GM18858 (cell line): ENCODE measurements around the gene SLC25A25.
"Not testable (repeated sequence)": the region's sequence is repeated elsewhere in the genome, so short reads cannot be mapped to it uniquely, and the experiment has no call there.

Experiments used
- ATAC-seq: cut with Tn5 transposase; IDR thresholded peaks from one replicate; pipeline ENCODE4 v1.9.1; 2021; ENCODE audit not compliant: unreplicated experiment

Gene SLC25A25

GRCh38 chr9:128067645-128068385 is at the start of gene SLC25A25:
Gene SLC25A25, plus strand, starts transcription at chr9:128068232. Its CDS starts 88 bp downstream, at chr9:128068320.
- ATAC-seq: peak; percentile 55

GRCh38 chr9:128020692-128021091 is 47.3 kb upstream of the SLC25A25 start:
- ATAC-seq: no peak

- no peak for ATAC-seq
These were observed 46.9 kb upstream of the SLC25A25 start for GRCh38 chr9:128021098-128021497.

GRCh38 chr9:128022886-128023285 is 45.1 kb upstream of the SLC25A25 start:
- ATAC-seq: no peak

- not testable (repeated sequence) for ATAC-seq
These were observed 44.4 kb upstream of the SLC25A25 start for GRCh38 chr9:128023671-128024070.

- ATAC-seq: no peak
These were observed 43.2 kb upstream of the SLC25A25 start for GRCh38 chr9:128024761-128025308.

- ATAC-seq: no peak
These were observed 42.3 kb upstream of the SLC25A25 start for GRCh38 chr9:128025736-128026135.

- ATAC-seq: no peak
These were observed 41.7 kb upstream of the SLC25A25 start for GRCh38 chr9:128026255-128026772.

GRCh38 chr9:128026773-128027541 is 41.1 kb upstream of the SLC25A25 start:
- no peak for ATAC-seq

- no peak for ATAC-seq
These were observed 40.3 kb upstream of the SLC25A25 start for GRCh38 chr9:128027705-128028104.

- ATAC-seq: no peak
These were observed 34.4 kb upstream of the SLC25A25 start for GRCh38 chr9:128033609-128034008.

GRCh38 chr9:128034821-128035652 is 33.0 kb upstream of the SLC25A25 start:
- no peak for ATAC-seq

GRCh38 chr9:128036522-128036921 is 31.5 kb upstream of the SLC25A25 start:
- not testable (repeated sequence) for ATAC-seq

GRCh38 chr9:128040783-128041182 is 27.2 kb upstream of the SLC25A25 start:
- not testable (repeated sequence) for ATAC-seq

- no peak for ATAC-seq
These were observed 26.0 kb upstream of the SLC25A25 start for GRCh38 chr9:128042043-128042442.

GRCh38 chr9:128043467-128043868 is 24.6 kb upstream of the SLC25A25 start:
- ATAC-seq: no peak

- ATAC-seq: not testable (repeated sequence)
These were observed 22.6 kb upstream of the SLC25A25 start for GRCh38 chr9:128045409-128045808.

- no peak for ATAC-seq
These were observed 22.2 kb upstream of the SLC25A25 start for GRCh38 chr9:128045831-128046230.

GRCh38 chr9:128047231-128047630 is 20.8 kb upstream of the SLC25A25 start:
- no peak for ATAC-seq

GRCh38 chr9:128048663-128049062 is 19.4 kb upstream of the SLC25A25 start:
- ATAC-seq: no peak

- no peak for ATAC-seq
These were observed 18.2 kb upstream of the SLC25A25 start for GRCh38 chr9:128049843-128050242.
